CD14-positive monocyte (primary cell): ENCODE results near the gene DDA1. TPM values are rescaled to one million over a fixed set of nuclear protein-coding genes. Genes with fewer than 3 reads are reported as not detected.
A peak's percentile ranks its signal among the peaks of the same experiment; 100 is the strongest.

Experiments
- DNase-seq, 3 donors: peaks; one replicate each; pipeline ENCODE4 v3.0.0-alpha.2; 2011 to 2022
- H2AFZ ChIP-seq: 2 replicates; pipeline ENCODE4 v1.6.0; 2012; ENCODE audit warnings: mild to moderate bottlenecking, low read depth, low read length, inconsistent platforms; ENCODE audit not compliant: insufficient read depth, poor library complexity, severe bottlenecking
- H3K27ac ChIP-seq, 2 donors: 1 replicate in 1 of 2; 2 replicates in 1 of 2; pipeline ENCODE4 v1.5.1; 2012 to 2013; ENCODE audit warnings: low read length in 2 of 2, control low read depth in 1 of 2, inconsistent platforms in 1 of 2, low read depth in 1 of 2, mild to moderate bottlenecking in 1 of 2
- H3K27me3 ChIP-seq, 2 donors: one replicate each; pipeline versions ENCODE4 v1.6.0 to v1.6.1; 2011 to 2013; ENCODE audit warnings: low read length in 2 of 2; ENCODE audit not compliant: control insufficient read depth in 2 of 2, insufficient read depth in 2 of 2
- H3K36me3 ChIP-seq, 2 donors: replicated peaks in 1 of 2; 1 replicate in 1 of 2; 2 replicates in 1 of 2; pipeline versions ENCODE4 v1.5.1 to v1.6.1; 2012 to 2013; ENCODE audit warnings: low read length in 2 of 2, control low read depth in 1 of 2, inconsistent platforms in 1 of 2, mild to moderate bottlenecking in 1 of 2; ENCODE audit not compliant: insufficient read depth in 2 of 2, control insufficient read depth in 1 of 2
- H3K4me1 ChIP-seq, 2 donors: 1 replicate in 1 of 2; 2 replicates in 1 of 2; pipeline versions ENCODE4 v1.5.1 to v1.6.1; 2012 to 2013; ENCODE audit warnings: low read length in 2 of 2, control low read depth in 1 of 2, inconsistent platforms in 1 of 2, mild to moderate bottlenecking in 1 of 2, moderate library complexity in 1 of 2; ENCODE audit not compliant: insufficient read depth in 2 of 2, control insufficient read depth in 1 of 2
- H3K4me2 ChIP-seq: replicated peaks from 2 replicates; pipeline ENCODE3; 2012; ENCODE audit warnings: low read length, moderate library complexity, mild to moderate bottlenecking; ENCODE audit not compliant: poor library complexity, severe bottlenecking; ENCODE audit errors: extremely low read depth
- H3K4me3 ChIP-seq, 3 experiments: fragments of 200-600 bp in 1 of 3; sonication (generic) in 1 of 3; replicated peaks in 1 of 3; 1 replicate in 2 of 3; 2 replicates in 1 of 3; pipeline ENCODE4 v1.5.1; 2011 to 2013; ENCODE audit warnings: low read length in 3 of 3, mild to moderate bottlenecking in 3 of 3, control low read depth in 2 of 3, low read depth in 2 of 3, inconsistent platforms in 1 of 3, moderate library complexity in 1 of 3
- H3K79me2 ChIP-seq: 2 replicates; pipeline ENCODE4 v1.6.0; 2012; ENCODE audit warnings: mild to moderate bottlenecking, control low read depth, inconsistent platforms, low read length, moderate library complexity; ENCODE audit not compliant: insufficient read depth
- H3K9ac ChIP-seq: 2 replicates; pipeline ENCODE4 v1.6.0; 2017; ENCODE audit warnings: low read length, mild to moderate bottlenecking; ENCODE audit not compliant: insufficient read depth, poor library complexity, severe bottlenecking
- H3K9me3 ChIP-seq, 2 donors: replicated peaks in 1 of 2; 1 replicate in 1 of 2; 2 replicates in 1 of 2; pipeline versions ENCODE4 v1.5.1 to v1.6.1; 2012 to 2013; ENCODE audit warnings: low read length in 2 of 2, control low read depth in 1 of 2; ENCODE audit not compliant: control insufficient read depth in 1 of 2, insufficient read depth in 1 of 2
- H4K20me1 ChIP-seq: 2 replicates; pipeline ENCODE4 v1.6.0; 2012; ENCODE audit warnings: mild to moderate bottlenecking, low read length, control low read depth, moderate library complexity; ENCODE audit not compliant: insufficient read depth
- H3K27ac Mint-ChIP-seq, 7 donors: one replicate each; pipeline ENCODE4 v1.8.0; 2020; ENCODE audit warnings: mild to moderate bottlenecking in 7 of 7, mixed read lengths in 7 of 7, moderate library complexity in 6 of 7, inconsistent platforms in 2 of 7
- H3K27me3 Mint-ChIP-seq, 3 donors: one replicate each; pipeline ENCODE4 v1.8.0; 2021 to 2022; ENCODE audit warnings: low read depth in 3 of 3, mild to moderate bottlenecking in 3 of 3, mixed read lengths in 3 of 3, moderate library complexity in 3 of 3, inconsistent platforms in 1 of 3
- H3K36me3 Mint-ChIP-seq, 2 donors: one replicate each; pipeline ENCODE4 v1.8.0; 2020; ENCODE audit warnings: mixed read lengths in 2 of 2, inconsistent platforms in 1 of 2, mild to moderate bottlenecking in 1 of 2
- H3K4me1 Mint-ChIP-seq: one replicate; pipeline ENCODE4 v1.8.0; 2020; ENCODE audit warnings: mild to moderate bottlenecking, mixed read lengths
- H3K4me3 Mint-ChIP-seq, 2 donors: one replicate each; pipeline ENCODE4 v1.8.0; 2020; ENCODE audit warnings: mild to moderate bottlenecking in 2 of 2, mixed read lengths in 2 of 2, moderate library complexity in 1 of 2
- H3K9me3 Mint-ChIP-seq, 7 donors: one replicate each; pipeline ENCODE4 v1.8.0; 2020 to 2022; ENCODE audit warnings: mixed read lengths in 7 of 7, mild to moderate bottlenecking in 6 of 7, moderate library complexity in 6 of 7, inconsistent platforms in 2 of 7
- CTCF ChIP-seq: fragments of 200-600 bp; IDR thresholded peaks from one replicate; pipeline ENCODE4 v1.8.0; 2022; ENCODE audit warnings: antibody characterized with exemption, mild to moderate bottlenecking
- WGBS: methylation state at CpG from one replicate; pipeline ENCODE4 v1.1.5; 2013; ENCODE audit warnings: missing lambda C conversion rate; ENCODE audit not compliant: insufficient coverage; 5-methylcytosine and 5-hydroxymethylcytosine counted together
- intact Hi-C, 2 donors: fragments of 100-400 bp; cut with micrococcal nuclease; formaldehyde crosslinking; loops; one replicate each; pipeline versions ENCODE4 v1.15.0 to v1.15.1; 2023
- polyA plus RNA-seq, 3 donors: library from polyadenylated mRNA; depleted of rRNA in 1 of 3; unstranded in 2 of 3; stranded (reverse) in 1 of 3; fragments of 300-500 nt in 2 of 3; fragments of >200 nt in 1 of 3; fragmentation: Illumina TruSeq in 2 of 3; gene quantifications; 1 replicate in 2 of 3; 2 replicates in 1 of 3; pipeline ENCODE4 v1.2.3, GENCODE V29; 2012 to 2021

The DDA1 gene
- polyA plus RNA-seq, 3 donors: 22.5 to 49.5 (median 23.8) TPM

- Histone ChIP-seq H3K4me1 (peaks cover 21 to 31% of the 10 kb centered on the region in 2 donors), H2AFZ (peak overlapping the region; percentile 75), H3K36me3 (peaks cover 8 to 13% of the 10 kb centered on the region in 2 donors), H3K27ac (no peak overlapping the region), H3K9me3 (peaks cover 0 to 12% of the 10 kb centered on the region in 2 donors), H3K79me2 (no peaks in the 10 kb centered on the region), H3K9ac (peak overlapping the region; percentile 40), H3K4me2 (peak overlapping the region; percentile 78), H4K20me1 (peaks cover 37% of the 10 kb centered on the region), H3K4me3 (peak overlapping the region in 1 of 3 experiments; percentile 71), H3K27me3 (peaks cover 11 to 31% of the 10 kb centered on the region in 2 donors)
- peak overlapping the region; percentile 55 to 58 for H3K4me3 Mint-ChIP-seq
- peak overlapping the region in 1 of 7 donors; percentile 41 for H3K27ac Mint-ChIP-seq
- 37% methylated on average over 44 of the region's 64 CpGs for WGBS
- peaks cover 0 to 13% (median 11%) of the 10 kb centered on the region in 7 donors for H3K9me3 Mint-ChIP-seq
- peaks cover 19% of the 10 kb centered on the region for H3K4me1 Mint-ChIP-seq
- no peak for TF ChIP-seq CTCF
- peaks cover 26 to 53% (median 27%) of the 10 kb centered on the region in 3 donors for H3K27me3 Mint-ChIP-seq
- H3K36me3 Mint-ChIP-seq: peaks cover 25 to 51% of the 10 kb centered on the region in 2 donors
- peak; percentile 53 to 69 (median 60) for DNase-seq
- intact Hi-C loops: no loop called here
These were observed 18.5 kb downstream of the DDA1 start for GRCh38 chr19:17327654-17328516.

GRCh38 chr19:17328517-17329365 is 19.4 kb downstream of the DDA1 start:
- 4% methylated on average over 69 of the region's 94 CpGs for WGBS

More at GRCh38 chr19:17328517-17329365, 19.4 kb downstream of the DDA1 start:
- no peak for TF ChIP-seq CTCF
- Mint-ChIP-seq H3K9me3 (peaks cover 0 to 14% (median 10%) of the 10 kb centered on the region in 7 donors), H3K27me3 (peaks cover 23 to 48% (median 24%) of the 10 kb centered on the region in 3 donors), H3K4me3 (peak overlapping the region; percentile 39 to 64), H3K36me3 (peaks cover 24 to 48% of the 10 kb centered on the region in 2 donors), H3K27ac (no peak overlapping the region), H3K4me1 (peaks cover 20% of the 10 kb centered on the region)
- peak overlapping the region; percentile 78 for H3K4me2 ChIP-seq
- H3K36me3 ChIP-seq: peaks cover 8 to 13% of the 10 kb centered on the region in 2 donors
- H3K9ac ChIP-seq: peak overlapping the region; percentile 40
- H4K20me1 ChIP-seq: peaks cover 33% of the 10 kb centered on the region
- no peaks in the 10 kb centered on the region for H3K79me2 ChIP-seq
- peak overlapping the region in 1 of 3 experiments; percentile 71 for H3K4me3 ChIP-seq
- H3K4me1 ChIP-seq: peaks cover 26 to 39% of the 10 kb centered on the region in 2 donors
- peaks cover 0 to 12% of the 10 kb centered on the region in 2 donors for H3K9me3 ChIP-seq
- intact Hi-C loops: no loop called here
- peak overlapping the region; percentile 75 for H2AFZ ChIP-seq
- no peak overlapping the region for H3K27ac ChIP-seq
- peaks cover 11 to 28% of the 10 kb centered on the region in 2 donors for H3K27me3 ChIP-seq
- DNase-seq: peak in 1 of 3 donors; percentile 11
